Fibroblast of peridontal ligament (primary cell): ENCODE results near the gene RNF145.
"Not testable (repeated sequence)": the region's sequence is repeated elsewhere in the genome, so short reads cannot be mapped to it uniquely, and the experiment has no call there.

Experiments
- DNase-seq: peaks from one replicate; pipeline ENCODE4 v3.0.0-alpha.2; 2010; ENCODE audit errors: extremely low read depth

Gene RNF145

GRCh38 chr5:159209438-159210209 is at the start of gene RNF145:
Gene RNF145 (minus strand): TSS chr5:159209553. CDS start chr5:159203617, 5,936 bp downstream.
- DNase-seq = peak; percentile 75

GRCh38 chr5:159258361-159258760 is 49.0 kb upstream of the RNF145 start:
- DNase-seq = no peak

- DNase-seq = no peak
Measured at GRCh38 chr5:159257629-159258283, 48.4 kb upstream of the RNF145 start.

GRCh38 chr5:159257007-159257406 is 47.7 kb upstream of the RNF145 start:
- no peak for DNase-seq

DNA sequence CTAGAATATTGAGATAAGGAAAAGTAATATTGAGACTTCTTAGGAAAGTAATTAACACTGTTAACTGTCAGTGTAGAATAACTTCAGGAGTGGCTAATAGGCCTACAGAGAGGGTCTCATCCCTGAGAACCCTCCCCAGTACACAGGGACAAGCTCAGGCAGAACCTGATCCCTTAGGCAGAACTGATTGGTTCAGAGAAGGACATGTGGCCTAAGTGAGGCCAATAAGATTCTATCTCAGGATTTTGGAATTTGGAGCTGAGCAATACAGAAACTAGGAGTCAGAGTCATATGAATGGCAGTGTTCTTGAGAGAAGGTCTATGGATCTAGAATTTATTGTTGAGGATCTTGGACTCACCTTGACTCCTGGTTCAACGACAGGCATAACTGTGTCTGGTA is 42.8 kb upstream of the RNF145 start:
- DNase-seq = no peak

DNA sequence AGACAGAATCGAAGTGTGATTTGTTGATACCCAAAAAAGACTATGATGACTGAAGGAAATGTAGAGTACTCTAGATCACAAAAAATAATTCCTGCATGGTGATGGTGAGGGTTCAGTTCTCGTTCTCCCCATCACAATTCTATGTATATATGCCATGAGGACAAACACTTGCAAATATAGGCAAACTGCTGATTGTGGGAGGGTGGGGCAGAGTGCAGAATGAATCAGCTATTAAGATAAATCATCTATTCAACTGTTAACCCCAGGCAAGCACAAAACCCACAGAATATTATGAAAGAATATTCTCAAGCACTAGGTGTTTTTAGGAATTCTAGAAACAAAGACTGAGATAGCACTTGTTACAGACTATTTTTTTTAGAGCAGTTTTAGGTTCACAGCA is 39.8 kb upstream of the RNF145 start:
- DNase-seq = no peak

DNA sequence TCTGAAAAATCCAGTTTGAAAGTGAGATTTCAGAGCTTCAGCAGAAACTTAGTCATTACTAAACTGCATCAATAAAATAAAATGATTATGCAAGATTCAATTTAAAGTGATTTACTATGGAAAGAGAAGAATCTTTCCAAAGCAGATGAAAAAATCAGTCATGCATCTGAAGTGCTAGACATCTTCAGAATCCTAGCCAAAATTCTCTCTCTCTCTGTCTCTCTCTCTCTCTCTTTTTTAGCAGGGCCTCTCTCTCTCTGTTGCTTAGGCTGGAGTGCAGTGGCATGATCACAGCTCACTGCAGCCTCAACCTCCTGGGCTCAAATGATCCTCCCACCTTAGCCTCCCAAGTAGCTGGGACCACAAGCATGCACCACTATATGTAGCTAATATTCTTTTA is 35.5 kb upstream of the RNF145 start:
- no peak for DNase-seq

- DNase-seq = no peak
Measured at GRCh38 chr5:159244163-159244562, 34.8 kb upstream of the RNF145 start.

DNA sequence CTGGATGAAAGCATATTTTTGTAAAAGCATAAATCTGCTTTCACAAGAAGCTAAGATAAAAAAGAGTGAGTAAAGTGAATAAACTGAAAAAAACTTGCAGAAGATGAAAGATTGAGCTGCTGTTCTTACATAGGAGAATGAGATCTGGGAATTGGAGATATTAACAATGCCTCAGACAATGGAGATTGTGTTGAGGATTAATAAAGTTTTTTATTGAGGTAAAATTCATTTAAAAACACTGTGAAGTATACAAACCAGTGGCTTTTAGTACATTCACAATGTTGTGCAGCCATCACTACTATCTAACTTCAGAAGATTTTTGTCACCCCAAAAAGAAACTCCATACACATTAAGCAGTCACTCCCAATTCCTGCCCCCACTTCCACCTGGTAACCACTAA is 34.0 kb upstream of the RNF145 start:
- DNase-seq = no peak

- DNase-seq = no peak
Measured at GRCh38 chr5:159242656-159243055, 33.3 kb upstream of the RNF145 start.

GRCh38 chr5:159241946-159242552 is 32.7 kb upstream of the RNF145 start:
- DNase-seq = no peak

DNA sequence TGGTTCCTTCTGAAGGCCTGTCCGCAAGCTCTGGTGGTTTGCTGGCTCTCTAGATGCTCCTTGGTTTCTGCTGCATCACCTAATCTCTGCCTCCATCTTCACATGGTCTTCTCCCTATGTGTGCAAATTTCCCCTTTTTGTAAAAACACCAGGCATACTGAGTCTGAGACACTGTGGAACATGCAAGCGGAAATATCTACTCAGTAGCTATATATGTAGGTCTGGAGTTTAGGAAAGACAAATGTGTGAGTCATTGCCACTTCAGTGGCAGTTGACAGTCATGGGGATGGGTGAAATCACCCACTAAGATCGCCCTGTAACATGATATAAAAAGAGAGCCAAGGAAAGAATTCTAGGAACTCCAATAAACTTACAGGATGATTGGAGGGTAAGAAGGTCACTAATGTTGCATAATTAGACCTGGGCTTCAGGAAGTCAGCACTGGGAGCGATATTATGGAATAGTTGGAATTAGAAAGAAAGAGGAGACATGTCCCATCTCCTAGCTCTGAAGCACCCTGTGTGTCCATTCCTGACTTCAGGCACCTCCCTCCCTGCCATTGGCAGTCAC is 31.0 kb upstream of the RNF145 start:
- peak; percentile 20 for DNase-seq

- DNase-seq = not testable (repeated sequence)
Measured at GRCh38 chr5:159235871-159236520, 26.6 kb upstream of the RNF145 start.

GRCh38 chr5:159231167-159231566 is 21.8 kb upstream of the RNF145 start:
- peak; percentile 54 for DNase-seq

DNA sequence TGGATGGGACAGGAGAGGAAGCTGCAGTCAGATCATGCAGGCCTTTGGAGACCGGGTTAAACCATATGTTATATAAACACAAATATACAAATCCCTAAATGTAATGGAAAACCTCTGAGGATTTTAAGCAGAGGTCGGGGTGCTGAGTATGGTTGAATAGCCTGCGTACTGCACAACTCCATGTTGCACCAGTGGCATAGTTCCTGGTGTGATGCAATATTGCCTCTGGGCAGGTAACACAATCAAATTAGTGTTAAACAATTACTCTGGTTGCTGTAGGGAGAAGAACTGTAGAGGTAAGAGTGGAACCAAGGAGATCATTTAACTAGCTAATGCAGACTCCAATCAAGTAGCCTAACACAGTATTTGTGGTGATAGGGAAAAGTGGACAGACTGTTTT is 21.3 kb upstream of the RNF145 start:
- DNase-seq = no peak

- DNase-seq = not testable (repeated sequence)
Measured at GRCh38 chr5:159228097-159228496, 18.7 kb upstream of the RNF145 start.

DNA sequence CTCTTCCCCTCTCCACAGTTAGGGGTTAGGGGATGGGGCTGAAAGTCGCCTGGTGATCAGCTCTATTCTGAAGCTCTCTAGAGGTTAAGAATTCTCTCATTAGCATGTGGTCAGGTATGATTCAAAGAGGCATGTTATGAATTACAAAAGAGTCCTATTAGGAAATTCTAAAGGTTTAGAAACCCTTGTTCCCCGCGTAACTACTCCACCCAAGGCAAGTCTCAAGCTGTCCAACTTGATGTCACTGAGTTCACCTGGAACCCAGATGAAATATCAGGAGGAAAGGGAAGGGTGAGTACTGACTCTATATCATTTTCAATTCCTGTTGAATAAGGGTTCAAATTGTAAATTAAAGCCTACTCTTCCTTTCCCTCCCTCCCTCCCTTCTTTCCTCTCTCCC is 18.1 kb upstream of the RNF145 start:
- DNase-seq = no peak

DNA sequence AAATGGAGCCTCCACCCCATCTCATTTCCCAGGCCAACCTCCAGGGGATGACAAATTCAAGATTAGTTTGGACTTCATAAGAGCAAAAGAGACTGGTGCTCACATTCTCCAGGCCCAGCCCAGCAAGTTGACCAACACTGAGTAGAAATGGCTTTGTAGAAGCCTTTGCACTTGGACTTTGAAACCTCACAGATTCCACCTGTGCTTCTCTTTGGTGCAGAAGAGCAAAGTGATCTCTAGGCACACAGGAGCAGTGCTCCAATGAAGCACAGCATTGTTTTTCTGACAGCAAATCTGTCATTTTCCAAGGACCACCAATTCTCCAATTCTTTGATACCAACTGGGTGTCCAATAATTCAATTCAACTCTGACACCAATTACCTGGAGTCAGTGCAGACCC is 17.1 kb upstream of the RNF145 start:
- no peak for DNase-seq

- DNase-seq = no peak
Measured at GRCh38 chr5:159224471-159224870, 15.1 kb upstream of the RNF145 start.

GRCh38 chr5:159223469-159223868 is 14.1 kb upstream of the RNF145 start:
- DNase-seq = no peak

DNA sequence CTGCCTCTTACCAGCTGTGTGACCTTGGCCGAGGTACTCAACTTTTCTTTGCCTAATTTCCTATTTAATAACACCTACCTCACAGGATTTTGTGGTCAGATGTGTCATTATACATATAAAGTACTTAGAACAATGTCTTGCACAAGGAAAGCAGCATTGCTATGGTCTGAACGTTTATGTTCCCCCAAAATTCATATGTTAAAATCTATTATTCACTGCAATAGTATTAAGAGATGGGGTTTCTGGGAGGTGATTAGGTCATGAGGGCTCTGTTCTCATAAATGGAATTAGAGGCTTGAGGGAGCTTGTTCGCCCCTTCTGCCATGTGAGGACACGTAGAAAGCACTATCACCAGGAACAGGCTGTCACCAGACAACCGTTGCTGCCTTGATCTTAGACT is 10.9 kb upstream of the RNF145 start:
- no peak for DNase-seq

- peak; percentile 77 for DNase-seq
Measured at GRCh38 chr5:159218595-159219023, 9.3 kb upstream of the RNF145 start.
